ENCODE results near the gene OR5D18. TPM values are rescaled to one million over a fixed set of nuclear protein-coding genes. Genes with fewer than 3 reads are reported as not detected.

OR5D18 gene
- total RNA-seq, 3 donors from 2014 or later: not detected

- H3K36me3 ChIP-seq: no peaks in the 10 kb centered on the region
- TF ChIP-seq, protein P1, sequence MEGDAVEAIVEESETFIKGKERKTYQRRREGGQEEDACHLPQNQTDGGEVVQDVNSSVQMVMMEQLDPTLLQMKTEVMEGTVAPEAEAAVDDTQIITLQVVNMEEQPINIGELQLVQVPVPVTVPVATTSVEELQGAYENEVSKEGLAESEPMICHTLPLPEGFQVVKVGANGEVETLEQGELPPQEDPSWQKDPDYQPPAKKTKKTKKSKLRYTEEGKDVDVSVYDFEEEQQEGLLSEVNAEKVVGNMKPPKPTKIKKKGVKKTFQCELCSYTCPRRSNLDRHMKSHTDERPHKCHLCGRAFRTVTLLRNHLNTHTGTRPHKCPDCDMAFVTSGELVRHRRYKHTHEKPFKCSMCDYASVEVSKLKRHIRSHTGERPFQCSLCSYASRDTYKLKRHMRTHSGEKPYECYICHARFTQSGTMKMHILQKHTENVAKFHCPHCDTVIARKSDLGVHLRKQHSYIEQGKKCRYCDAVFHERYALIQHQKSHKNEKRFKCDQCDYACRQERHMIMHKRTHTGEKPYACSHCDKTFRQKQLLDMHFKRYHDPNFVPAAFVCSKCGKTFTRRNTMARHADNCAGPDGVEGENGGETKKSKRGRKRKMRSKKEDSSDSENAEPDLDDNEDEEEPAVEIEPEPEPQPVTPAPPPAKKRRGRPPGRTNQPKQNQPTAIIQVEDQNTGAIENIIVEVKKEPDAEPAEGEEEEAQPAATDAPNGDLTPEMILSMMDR (IDR thresholded peaks at IDR 0.05): no peak
- TF ChIP-seq POLR2AphosphoS5 (IDR thresholded peaks at IDR 0.05) (no peak), POLR2A (IDR thresholded peaks at IDR 0.05) (no peak)
- H3K4me1 ChIP-seq: no peaks in the 10 kb centered on the region
- no peak overlapping the region for H3K4me3 ChIP-seq
- no peak for DNase-seq (ENCODE audit: low spot score in 2 of 2)
- H3K27me3 ChIP-seq: no peaks in the 10 kb centered on the region
- intact Hi-C loops (cut with DNase I; ENCODE audit: low total_unique reads): no loop called here
- H3K27ac ChIP-seq: no peak overlapping the region
- H3K9me3 ChIP-seq: peaks cover 7 to 26% of the 10 kb centered on the region in 2 donors
These were observed 13.2 kb upstream of the OR5D18 start for GRCh38 chr11:55806248-55806647.

- no peak for DNase-seq (ENCODE audit: low spot score in 2 of 2)
- H3K9me3 ChIP-seq: peaks cover 2 to 16% of the 10 kb centered on the region in 2 donors
- H3K27me3 ChIP-seq: no peaks in the 10 kb centered on the region
- H3K4me3 ChIP-seq: no peak within 1 kb of the TSS
- no peaks in the 10 kb centered on the region for H3K4me1 ChIP-seq
- no peak within 1 kb of the TSS for H3K27ac ChIP-seq
- no peaks in the 10 kb centered on the region for H3K36me3 ChIP-seq
- intact Hi-C loops (cut with DNase I; ENCODE audit: low total_unique reads): no loop called here
- TF ChIP-seq, protein P1 (IDR thresholded peaks at IDR 0.05): no peak
- TF ChIP-seq POLR2AphosphoS5 (IDR thresholded peaks at IDR 0.05) (no peak), POLR2A (IDR thresholded peaks at IDR 0.05) (no peak)
These were observed 8.4 kb upstream of the OR5D18 start, which contains the start of gene OR5L1 for GRCh38 chr11:55811067-55811466. OR5L1 (plus strand) TSS chr11:55811367; CDS start chr11:55811467, 100 bp downstream.

GRCh38 chr11:55826919-55827318 is 7.5 kb downstream of the OR5D18 start, which contains the start of gene OR5L2:
OR5L2 (plus strand) TSS chr11:55827219; CDS start chr11:55827219, 0 bp downstream.
- DNase-seq (ENCODE audit: low spot score in 2 of 2): no peak
- Histone ChIP-seq H3K4me1 (no peaks in the 10 kb centered on the region), H3K4me3 (no peak within 1 kb of the TSS), H3K27ac (no peak within 1 kb of the TSS), H3K9me3 (no peaks in the 10 kb centered on the region), H3K36me3 (no peaks in the 10 kb centered on the region), H3K27me3 (no peaks in the 10 kb centered on the region)
- intact Hi-C loops (cut with DNase I; ENCODE audit: low total_unique reads): no loop called here
- no peak for TF ChIP-seq POLR2A (IDR thresholded peaks at IDR 0.05)
- no peak for TF ChIP-seq POLR2AphosphoS5 (IDR thresholded peaks at IDR 0.05)
- TF ChIP-seq, protein P1 (IDR thresholded peaks at IDR 0.05): no peak

- Histone ChIP-seq H3K4me1 (no peaks in the 10 kb centered on the region), H3K36me3 (no peaks in the 10 kb centered on the region), H3K27me3 (no peaks in the 10 kb centered on the region), H3K27ac (no peak within 1 kb of the TSS), H3K4me3 (no peak within 1 kb of the TSS), H3K9me3 (no peaks in the 10 kb centered on the region)
- TF ChIP-seq POLR2A (IDR thresholded peaks at IDR 0.05) (no peak), POLR2AphosphoS5 (IDR thresholded peaks at IDR 0.05) (no peak)
- TF ChIP-seq, protein P1 (IDR thresholded peaks at IDR 0.05): no peak
- no peak for DNase-seq (ENCODE audit: low spot score in 2 of 2)
- intact Hi-C loops (cut with DNase I; ENCODE audit: low total_unique reads): no loop called here
These were observed 19.0 kb downstream of the OR5D18 start, which contains the start of gene OR5D16 for GRCh38 chr11:55838452-55838851. OR5D16 (plus strand) TSS chr11:55838752; CDS start chr11:55838752, 0 bp downstream.

DNA sequence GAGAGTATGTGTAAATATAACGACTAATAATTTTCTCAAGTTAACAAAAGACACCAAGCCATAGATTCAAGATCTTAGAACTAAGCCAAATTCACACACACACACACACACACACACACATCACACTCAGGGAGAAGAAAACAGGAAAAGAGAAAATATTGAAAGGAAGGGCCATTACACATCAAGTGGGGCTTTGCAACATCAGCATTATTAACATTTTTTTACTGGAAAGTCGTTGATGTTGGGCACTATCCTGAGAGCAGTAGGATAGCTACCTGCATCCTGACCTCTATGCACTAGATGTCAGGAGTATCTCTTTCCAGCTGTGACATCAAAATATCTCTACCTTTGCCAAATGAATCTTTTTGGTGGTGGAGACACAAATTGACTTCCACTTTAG is 28.0 kb downstream of the OR5D18 start:
- no peaks in the 10 kb centered on the region for H3K4me1 ChIP-seq
- intact Hi-C loops (cut with DNase I; ENCODE audit: low total_unique reads): no loop called here
- H3K4me3 ChIP-seq: no peak overlapping the region
- no peaks in the 10 kb centered on the region for H3K36me3 ChIP-seq
- no peak overlapping the region for H3K27ac ChIP-seq
- DNase-seq (ENCODE audit: low spot score in 2 of 2): no peak
- TF ChIP-seq POLR2AphosphoS5 (IDR thresholded peaks at IDR 0.05) (no peak), POLR2A (IDR thresholded peaks at IDR 0.05) (no peak)
- TF ChIP-seq, protein P1 (IDR thresholded peaks at IDR 0.05): no peak
- H3K27me3 ChIP-seq: no peaks in the 10 kb centered on the region
- no peaks in the 10 kb centered on the region for H3K9me3 ChIP-seq

Data from breast epithelium (tissue), 4 donors.